Activated CD4-positive, alpha-beta T cell treated with anti-CD3 and anti-CD28 coated beads, Interleukin-2, amount 10 ng/mL, durations not matched to agents 24 days and 14 days (primary cell): ENCODE data around the gene LBH. TPM values are rescaled to one million over a fixed set of nuclear protein-coding genes. Genes with fewer than 3 reads are reported as not detected.
"Not testable (repeated sequence)": the region's sequence is repeated elsewhere in the genome, so short reads cannot be mapped to it uniquely, and the experiment has no call there.

Experiments used
- DNase-seq: peaks from one replicate; pipeline ENCODE4 v3.0.0; 2022
- H3K27ac Mint-ChIP-seq: one replicate; pipeline ENCODE4 v1.8.0; 2022; ENCODE audit warnings: mild to moderate bottlenecking, mixed read lengths
- H3K27me3 Mint-ChIP-seq: one replicate; pipeline ENCODE4 v1.8.0; 2022; ENCODE audit warnings: mixed read lengths
- H3K36me3 Mint-ChIP-seq: one replicate; pipeline ENCODE4 v1.8.0; 2022; ENCODE audit warnings: low read depth, mild to moderate bottlenecking, mixed read lengths
- H3K4me1 Mint-ChIP-seq: one replicate; pipeline ENCODE4 v1.8.0; 2021; ENCODE audit warnings: mixed read lengths
- H3K4me3 Mint-ChIP-seq: one replicate; pipeline ENCODE4 v1.8.0; 2022; ENCODE audit warnings: mild to moderate bottlenecking, moderate library complexity, mixed read lengths
- H3K9me3 Mint-ChIP-seq: one replicate; pipeline ENCODE4 v1.8.0; 2021; ENCODE audit warnings: mixed read lengths
- intact Hi-C: fragments of 100-400 bp; cut with micrococcal nuclease; formaldehyde crosslinking; loops from one replicate; pipeline ENCODE4 v1.15.1; 2023
- total RNA-seq: library from RNA; stranded (reverse); gene quantifications from 2 replicates; pipeline ENCODE4 v1.2.3, GENCODE V29; 2022

LBH gene
- total RNA-seq, 1 donor from 2014 or later, result 176 TPM

- H3K9me3 Mint-ChIP-seq, result peaks cover 11% of the 10 kb centered on the region
- H3K4me3 Mint-ChIP-seq, result peak overlapping the region; percentile 1
- DNase-seq, result peak; percentile 60
- no peaks in the 10 kb centered on the region for H3K27me3 Mint-ChIP-seq
- intact Hi-C loops, result loop anchor here (1.0 kb wide), 8 partner anchors 8 to 211 kb away; no protein-coding TSS in a partner anchor
- H3K36me3 Mint-ChIP-seq, result peaks cover 70% of the 10 kb centered on the region
- peak overlapping the region; percentile 82 for H3K27ac Mint-ChIP-seq
- H3K4me1 Mint-ChIP-seq, result peaks cover 70% of the 10 kb centered on the region
Observed at GRCh38 chr2:30261695-30262211, 30.4 kb downstream of the LBH start.

GRCh38 chr2:30262716-30263309 lies 31.5 kb downstream of the LBH start:
- intact Hi-C loops, result no loop called here
- peaks cover 65% of the 10 kb centered on the region for H3K36me3 Mint-ChIP-seq
- no peak for DNase-seq
- H3K4me1 Mint-ChIP-seq, result peaks cover 72% of the 10 kb centered on the region
- peaks cover 11% of the 10 kb centered on the region for H3K9me3 Mint-ChIP-seq
- H3K27me3 Mint-ChIP-seq, result no peaks in the 10 kb centered on the region
- H3K4me3 Mint-ChIP-seq, result peak overlapping the region; percentile 17
- H3K27ac Mint-ChIP-seq, result peak overlapping the region; percentile 82

- peaks cover 13% of the 10 kb centered on the region for H3K9me3 Mint-ChIP-seq
- no peak for DNase-seq
- no peaks in the 10 kb centered on the region for H3K27me3 Mint-ChIP-seq
- H3K36me3 Mint-ChIP-seq, result peaks cover 51% of the 10 kb centered on the region
- H3K4me1 Mint-ChIP-seq, result peaks cover 74% of the 10 kb centered on the region
- H3K27ac Mint-ChIP-seq, result peak overlapping the region; percentile 45
- intact Hi-C loops, result no loop called here
- peak overlapping the region; percentile 90 for H3K4me3 Mint-ChIP-seq
Observed at GRCh38 chr2:30264274-30264673, 32.9 kb downstream of the LBH start.

- Mint-ChIP-seq H3K27ac (peak overlapping the region; percentile 99), H3K4me3 (peak overlapping the region; percentile 90), H3K4me1 (peaks cover 72% of the 10 kb centered on the region), H3K9me3 (peaks cover 17% of the 10 kb centered on the region), H3K27me3 (no peaks in the 10 kb centered on the region), H3K36me3 (peaks cover 43% of the 10 kb centered on the region)
- intact Hi-C loops, result loop anchor here (1.0 to 2.0 kb wide), 4 partner anchors 8 to 207 kb away; no protein-coding TSS in a partner anchor
- no peak for DNase-seq
Observed at GRCh38 chr2:30265052-30266015, 34.0 kb downstream of the LBH start.

- H3K27ac Mint-ChIP-seq, result peak overlapping the region; percentile 99
- peak; percentile 86 for DNase-seq
- peaks cover 16% of the 10 kb centered on the region for H3K9me3 Mint-ChIP-seq
- no peaks in the 10 kb centered on the region for H3K27me3 Mint-ChIP-seq
- peaks cover 35% of the 10 kb centered on the region for H3K36me3 Mint-ChIP-seq
- peaks cover 70% of the 10 kb centered on the region for H3K4me1 Mint-ChIP-seq
- intact Hi-C loops, result loop anchor here (2.0 kb wide), 3 partner anchors 13 to 207 kb away; no protein-coding TSS in a partner anchor
- peak overlapping the region; percentile 90 for H3K4me3 Mint-ChIP-seq
Observed at GRCh38 chr2:30266051-30266621, 34.8 kb downstream of the LBH start.

GRCh38 chr2:30266705-30267104 lies 35.4 kb downstream of the LBH start:
- no peaks in the 10 kb centered on the region for H3K27me3 Mint-ChIP-seq
- H3K27ac Mint-ChIP-seq, result peak overlapping the region; percentile 99
- H3K9me3 Mint-ChIP-seq, result peaks cover 16% of the 10 kb centered on the region
- peak overlapping the region; percentile 90 for H3K4me3 Mint-ChIP-seq
- DNase-seq, result peak; percentile 61
- H3K4me1 Mint-ChIP-seq, result peaks cover 73% of the 10 kb centered on the region
- peaks cover 31% of the 10 kb centered on the region for H3K36me3 Mint-ChIP-seq
- intact Hi-C loops, result loop anchor here (1.0 to 2.0 kb wide), 7 partner anchors 14 to 206 kb away; no protein-coding TSS in a partner anchor

GRCh38 chr2:30267161-30267975 lies 36.0 kb downstream of the LBH start:
- Mint-ChIP-seq H3K4me3 (peak overlapping the region; percentile 90), H3K4me1 (peaks cover 74% of the 10 kb centered on the region), H3K36me3 (peaks cover 25% of the 10 kb centered on the region), H3K9me3 (peaks cover 13% of the 10 kb centered on the region), H3K27ac (peak overlapping the region; percentile 99), H3K27me3 (no peaks in the 10 kb centered on the region)
- DNase-seq, result peak; percentile 81
- intact Hi-C loops, result loop anchor here (1.0 to 2.0 kb wide), 7 partner anchors 15 to 205 kb away; no protein-coding TSS in a partner anchor

- H3K4me3 Mint-ChIP-seq, result no peak overlapping the region
- H3K27ac Mint-ChIP-seq, result peak overlapping the region; percentile 99
- peaks cover 19% of the 10 kb centered on the region for H3K36me3 Mint-ChIP-seq
- peaks cover 77% of the 10 kb centered on the region for H3K4me1 Mint-ChIP-seq
- peaks cover 8% of the 10 kb centered on the region for H3K9me3 Mint-ChIP-seq
- intact Hi-C loops, result no loop called here
- DNase-seq, result no peak
- H3K27me3 Mint-ChIP-seq, result no peaks in the 10 kb centered on the region
Observed at GRCh38 chr2:30268296-30268871, 37.0 kb downstream of the LBH start.

GRCh38 chr2:30269114-30269770 lies 37.9 kb downstream of the LBH start:
- intact Hi-C loops, DNase-seq, H3K4me3 Mint-ChIP-seq, H3K27me3 Mint-ChIP-seq, H3K9me3 Mint-ChIP-seq: not testable (repeated sequence)
- Mint-ChIP-seq H3K36me3 (peaks cover 18% of the 10 kb centered on the region), H3K27ac (peak overlapping the region; percentile 99), H3K4me1 (peaks cover 81% of the 10 kb centered on the region)

- no peak for DNase-seq
- Mint-ChIP-seq H3K4me1 (peaks cover 80% of the 10 kb centered on the region), H3K36me3 (peaks cover 15% of the 10 kb centered on the region), H3K9me3 (peaks cover 8% of the 10 kb centered on the region), H3K27ac (peak overlapping the region; percentile 99), H3K4me3 (no peak overlapping the region), H3K27me3 (no peaks in the 10 kb centered on the region)
- intact Hi-C loops, result no loop called here
Observed at GRCh38 chr2:30269771-30270145, 38.4 kb downstream of the LBH start.

- H3K4me1 Mint-ChIP-seq, result peaks cover 81% of the 10 kb centered on the region
- peak overlapping the region; percentile 53 for H3K27ac Mint-ChIP-seq
- H3K36me3 Mint-ChIP-seq, result peaks cover 15% of the 10 kb centered on the region
- H3K4me3 Mint-ChIP-seq, result no peak overlapping the region
- no peaks in the 10 kb centered on the region for H3K27me3 Mint-ChIP-seq
- intact Hi-C loops, result no loop called here
- peaks cover 8% of the 10 kb centered on the region for H3K9me3 Mint-ChIP-seq
- DNase-seq, result no peak
Observed at GRCh38 chr2:30270166-30270565, 38.8 kb downstream of the LBH start.

- no peak for DNase-seq
- intact Hi-C loops, result no loop called here
- Mint-ChIP-seq H3K27ac (peak overlapping the region; percentile 99), H3K4me3 (no peak overlapping the region), H3K9me3 (peaks cover 8% of the 10 kb centered on the region), H3K36me3 (peaks cover 11% of the 10 kb centered on the region), H3K27me3 (no peaks in the 10 kb centered on the region), H3K4me1 (peaks cover 75% of the 10 kb centered on the region)
Observed at GRCh38 chr2:30271301-30271700, 40.0 kb downstream of the LBH start.
